K562 (cell line): ENCODE data around the gene IFNG-AS1. TPM values are rescaled to one million over a fixed set of nuclear protein-coding genes. Genes with fewer than 3 reads are reported as not detected.

Experiments
- ATAC-seq: fragments of 200-7000 bp; cut with Tn5 transposase; 3 replicates; pipeline ENCODE4 v1.9.1; 2020; ENCODE audit warnings: moderate library complexity
- BruUV-seq: library from RNA; stranded (reverse); fragments of 400-500 nt; replicated peaks from 2 replicates; lab custom pipeline; 2021; lab: Mats Ljungman, UMichigan
- CTCF ChIA-PET: fragments of 300-600 bp; formaldehyde crosslinking; extraction: SDS; loops from one replicate; lab custom pipeline; 2021; ENCODE audit warnings: low intra/inter-chr PET ratio; lab: Yijun Ruan, JAX
- POLR2A ChIA-PET: fragments of 300-600, 350-650 bp; sonication (Branson Sonifier 250); formaldehyde crosslinking; extraction: SDS; loops from one replicate; lab custom pipeline; 2021; ENCODE audit warnings: antibody characterized with exemption, inconsistent platforms; lab: Yijun Ruan, JAX
- DNase-seq, 4 experiments: peaks; one replicate each; pipeline versions ENCODE4 v3.0.0 to v3.0.0-alpha.2; 2011 to 2018; ENCODE audit warnings: low spot score in 3 of 4, mixed read lengths in 3 of 4; ENCODE audit errors: extremely low read depth in 1 of 4
- FAIRE-seq: peaks from 2 replicates; lab custom pipeline; 2011; peaks lifted over from hg19 to GRCh38; lab: Jason Lieb, UNC
- H2AFZ ChIP-seq: 2 replicates; pipeline ENCODE4 v1.6.0; 2011; ENCODE audit warnings: low read depth, low read length, control low read depth, inconsistent platforms
- H3K27ac ChIP-seq: fragments of 200-600 bp; 3 replicates; pipeline ENCODE4 v1.8.0; 2011; ENCODE audit warnings: low read depth, mild to moderate bottlenecking, control low read depth, inconsistent platforms, low read length, moderate library complexity, mixed read lengths; ENCODE audit errors: extremely low read depth
- H3K27me3 ChIP-seq, 2 experiments: fragments of 300-600 bp in 1 of 2; 2 replicates in 1 of 2; 3 replicates in 1 of 2; pipeline versions ENCODE4 v1.6.0 to v1.8.0; 2011; ENCODE audit warnings: inconsistent platforms in 2 of 2, low read length in 2 of 2, mild to moderate bottlenecking in 1 of 2, mixed read lengths in 1 of 2, moderate library complexity in 1 of 2; ENCODE audit not compliant: control insufficient read depth in 2 of 2, insufficient read depth in 2 of 2
- H3K36me3 ChIP-seq: fragments of 300-600 bp; 3 replicates; pipeline ENCODE4 v1.8.0; 2011; ENCODE audit warnings: mild to moderate bottlenecking, low read length, inconsistent platforms; ENCODE audit not compliant: control insufficient read depth, insufficient read depth
- H3K4me1 ChIP-seq, 2 experiments: fragments of 200-600 bp in 1 of 2; replicated peaks in 1 of 2; 2 replicates in 1 of 2; 3 replicates in 1 of 2; pipeline versions ENCODE4 v1.5.1 to v1.8.0; 2011; ENCODE audit warnings: inconsistent platforms in 2 of 2, low read length in 2 of 2, mild to moderate bottlenecking in 1 of 2, mixed read lengths in 1 of 2, moderate library complexity in 1 of 2; ENCODE audit not compliant: control insufficient read depth in 2 of 2, insufficient read depth in 2 of 2
- H3K4me2 ChIP-seq: 2 replicates; pipeline ENCODE4 v1.6.1; 2011; ENCODE audit warnings: low read length, control low read depth, inconsistent platforms, mixed read lengths; ENCODE audit not compliant: insufficient read depth
- H3K4me3 ChIP-seq: fragments of 200-600 bp; sonication (generic), shearing (Covaris generic); 2 replicates; pipeline ENCODE4 v1.5.1; 2016; ENCODE audit warnings: control low read depth, inconsistent platforms
- H3K79me2 ChIP-seq: fragments of 200-600 bp; 3 replicates; pipeline ENCODE4 v1.8.0; 2011; ENCODE audit warnings: low read length, inconsistent platforms; ENCODE audit not compliant: control insufficient read depth, insufficient read depth
- H3K9ac ChIP-seq, 2 experiments: 2 replicates each; pipeline versions ENCODE4 v1.6.0 to v1.6.1; 2011; ENCODE audit warnings: low read depth in 2 of 2, low read length in 2 of 2, control low read depth in 1 of 2, inconsistent platforms in 1 of 2, mild to moderate bottlenecking in 1 of 2, mixed read lengths in 1 of 2; ENCODE audit not compliant: insufficient read depth in 1 of 2
- H3K9me1 ChIP-seq: one replicate; pipeline ENCODE4 v1.6.0; 2011; ENCODE audit warnings: inconsistent platforms, mild to moderate bottlenecking, low read length, moderate library complexity; ENCODE audit not compliant: control insufficient read depth, insufficient read depth
- H3K9me3 ChIP-seq: replicated peaks from 2 replicates; pipeline ENCODE4 v1.5.1; 2011; ENCODE audit warnings: low read depth, low read length, inconsistent platforms; ENCODE audit not compliant: control insufficient read depth, insufficient read depth
- H4K20me1 ChIP-seq: replicated peaks from 2 replicates; pipeline ENCODE4 v1.6.1; 2011; ENCODE audit warnings: low read length, inconsistent platforms, mixed read lengths; ENCODE audit not compliant: control insufficient read depth, insufficient read depth
- ATF7 ChIP-seq: fragments of 450-650 bp; IDR thresholded peaks from 2 replicates; pipeline ENCODE4 v1.7.1; 2014; ENCODE audit warnings: mild to moderate bottlenecking, moderate library complexity
- CREB3 ChIP-seq: fragments of 450-650 bp; conservative IDR thresholded peaks from 2 replicates; pipeline ENCODE4 v1.6.1; 2016; ENCODE audit warnings: missing genetic modification characterization, low read depth, mild to moderate bottlenecking, missing compliant biosample characterization, moderate library complexity
- DNMT1 ChIP-seq: fragments of 450-650 bp; IDR thresholded peaks from 2 replicates; pipeline ENCODE4 v1.6.1; 2016; ENCODE audit warnings: antibody characterized with exemption, mild to moderate bottlenecking
- EP400 ChIP-seq: fragments of 450-650 bp; IDR thresholded peaks from 2 replicates; pipeline ENCODE4 v1.6.1; 2017; ENCODE audit warnings: antibody characterized with exemption, mild to moderate bottlenecking, moderate library complexity
- EWSR1 ChIP-seq: fragments of 450-650 bp; IDR thresholded peaks from 2 replicates; pipeline ENCODE4 v1.6.1; 2018; ENCODE audit warnings: borderline replicate concordance, mild to moderate bottlenecking, low read depth, moderate library complexity; ENCODE audit not compliant: partially characterized antibody
- HIVEP1 ChIP-seq: fragments of 250-450 bp; sonication (Bioruptor Pico); IDR thresholded peaks from 2 replicates; pipeline ENCODE4 v1.4.0; 2020; ENCODE audit warnings: mild to moderate bottlenecking
- KDM5B ChIP-seq: fragments of 200-600 bp; sonication (generic); IDR thresholded peaks from 2 replicates; pipeline ENCODE4 v1.6.1; 2012; ENCODE audit warnings: low read depth, mild to moderate bottlenecking, moderate library complexity, low read length, control low read depth, inconsistent platforms; ENCODE audit not compliant: insufficient replicate concordance
- MTA1 ChIP-seq: fragments of 450-650 bp; IDR thresholded peaks from 2 replicates; pipeline ENCODE4 v1.6.1; 2017; ENCODE audit warnings: borderline replicate concordance
- MTA2 ChIP-seq: fragments of 450-650 bp; IDR thresholded peaks from 2 replicates; pipeline ENCODE4 v1.6.1; 2016; ENCODE audit warnings: low read depth
- NR4A1 ChIP-seq, 2 experiments: fragments of 250-450 bp in 1 of 2; fragments of 450-650 bp in 1 of 2; sonication (Bioruptor Pico) in 1 of 2; IDR thresholded peaks; 2 replicates each; pipeline versions ENCODE4 v1.4.0 to v1.6.1; 2016 to 2020; ENCODE audit warnings: mild to moderate bottlenecking in 2 of 2, missing compliant biosample characterization in 1 of 2, missing genetic modification characterization in 1 of 2, moderate library complexity in 1 of 2
- PBX2 ChIP-seq, 2 experiments: IDR thresholded peaks in 1 of 2; conservative IDR thresholded peaks in 1 of 2; 2 replicates each; pipeline ENCODE4 v1.6.1; 2016; ENCODE audit warnings: low read depth in 2 of 2, mild to moderate bottlenecking in 1 of 2, missing compliant biosample characterization in 1 of 2, missing genetic modification characterization in 1 of 2, moderate library complexity in 1 of 2
- SREBF1 ChIP-seq: fragments of 150-350 bp; IDR thresholded peaks from 2 replicates; pipeline ENCODE4 v1.6.1; 2014; ENCODE audit warnings: antibody characterized with exemption, low read depth, low read length, borderline replicate concordance
- THRB ChIP-seq: fragments of 450-650 bp; formaldehyde crosslinking; conservative IDR thresholded peaks from 2 replicates; pipeline ENCODE4 v1.4.0; 2022; ENCODE audit warnings: mild to moderate bottlenecking, missing genetic modification characterization
- TSC22D4 ChIP-seq: fragments of 450-650 bp; IDR thresholded peaks from 2 replicates; pipeline ENCODE4 v1.6.1; 2016; ENCODE audit warnings: missing genetic modification characterization, missing biosample characterization, control low read depth
- ZNF253 ChIP-seq: fragments of 250-450 bp; sonication (Bioruptor Pico); conservative IDR thresholded peaks from 2 replicates; pipeline ENCODE4 v1.6.1; 2021; ENCODE audit warnings: mild to moderate bottlenecking
- WGBS: fragments of 100-300 bp; shearing (Covaris generic); methylation state at CpG from one replicate; pipeline ENCODE4 v1.1.6; 2016; ENCODE audit warnings: low coverage, mixed read lengths; ENCODE audit not compliant: insufficient coverage; ENCODE audit errors: missing lambda C conversion rate; 5-methylcytosine and 5-hydroxymethylcytosine counted together
- in situ Hi-C: fragments of 300-500 bp; cut with MboI; formaldehyde crosslinking; loops from 4 replicates; pipeline ENCODE4 v1.15.0; 2018; ENCODE audit warnings: inconsistent platforms, mixed read lengths
- intact Hi-C: fragments of 100-400 bp; cut with micrococcal nuclease; formaldehyde crosslinking; loops from 2 replicates; pipeline ENCODE4 v1.14.2; 2022
- polyA plus RNA-seq, 8 experiments: library from polyadenylated mRNA; depleted of rRNA in 4 of 8; stranded (reverse) in 5 of 8; unstranded in 3 of 8; fragments of >200 nt; fragmentation: Nextera tagmentation in 2 of 8; fragmentation: Illumina TruSeq in 1 of 8; extraction: Ambion mirVana in 2 of 8; extraction: Trizol in 1 of 8; gene quantifications; 2 replicates each; pipeline versions ENCODE4 v1.2.1 to v1.2.3, GENCODE V29; 2011 to 2014; ENCODE audit warnings: inconsistent platforms in 1 of 8, missing spikeins in 1 of 8
- total RNA-seq, 7 experiments: library from RNA; depleted of rRNA in 6 of 7; stranded (reverse); fragments of >200 nt in 6 of 7; fragmentation: Illumina TruSeq in 2 of 7; extraction: Trizol in 2 of 7; gene quantifications; 2 replicates each; pipeline versions ENCODE4 v1.2.1 to v1.2.3, GENCODE V29; 2011 to 2021; ENCODE audit warnings: low replicate concordance in 1 of 7

IFNG-AS1 gene
- total and polyA plus RNA-seq, 9 of the 15 experiments (the other 6 are each of a cell fraction or from before 2014, with no cell fraction given): not detected

GRCh38 chr12:67964456-67964855, 24.8 kb upstream of the IFNG-AS1 start:
- no TSS peak for BruUV-seq
- in situ Hi-C loops: no loop called here
- CTCF ChIA-PET: no interaction called here
- no peak for TF ChIP-seq MTA1
- TF ChIP-seq ATF7: no peak
- TF ChIP-seq ZNF253 (CRISPR knock-in tag): no peak
- TF ChIP-seq EWSR1: no peak
- no peak for TF ChIP-seq MTA2
- TF ChIP-seq CREB3 (tag): no peak
- TF ChIP-seq TSC22D4 (tag): no peak
- no peak for TF ChIP-seq HIVEP1
- TF ChIP-seq PBX2 (CRISPR knock-in tag; IDR thresholded peaks at IDR 0.05; ENCODE audit: low read depth): no peak
- TF ChIP-seq PBX2 (tag; conservative IDR thresholded peaks at IDR 0.05; ENCODE audit: low read depth): no peak
- TF ChIP-seq NR4A1 (CRISPR knock-in tag; IDR thresholded peaks at IDR 0.05): no peak
- no peak for TF ChIP-seq NR4A1 (tag; IDR thresholded peaks at IDR 0.05)
- no peak for TF ChIP-seq EP400
- TF ChIP-seq KDM5B: no peak
- TF ChIP-seq SREBF1: no peak
- no peak for TF ChIP-seq DNMT1
- TF ChIP-seq THRB (CRISPR knock-in tag): no peak

More at GRCh38 chr12:67964456-67964855, 24.8 kb upstream of the IFNG-AS1 start:
- H3K27ac ChIP-seq: no peak overlapping the region
- POLR2A ChIA-PET: no interaction called here
- intact Hi-C loops: no loop called here
- H3K9me1 ChIP-seq: no peaks in the 10 kb centered on the region
- no peaks in the 10 kb centered on the region for H3K9me3 ChIP-seq
- H3K36me3 ChIP-seq: no peaks in the 10 kb centered on the region
- DNase-seq (no peak), FAIRE-seq (no peak), ATAC-seq (no peak)
- no peak overlapping the region for H2AFZ ChIP-seq
- no peak overlapping the region for H3K9ac ChIP-seq
- 0% methylated on average over 1 of the region's 1 CpG for WGBS
- H4K20me1 ChIP-seq: no peaks in the 10 kb centered on the region
- no peak overlapping the region for H3K4me2 ChIP-seq
- H3K79me2 ChIP-seq: no peaks in the 10 kb centered on the region
- no peaks in the 10 kb centered on the region; a peak in 1 of 5 replicates for H3K27me3 ChIP-seq
- H3K4me3 ChIP-seq: no peak overlapping the region
- no peaks in the 10 kb centered on the region for H3K4me1 ChIP-seq
